Measurements from ENCODE around the gene RNF114.

The RNF114 gene

GRCh38 chr20:49938173-49939163, 2.3 kb downstream of the RNF114 start:
- H3K4me1 ChIP-seq (ENCODE audit: insufficient read depth, poor library complexity, severe bottlenecking), result peaks cover 16% of the 10 kb centered on the region
- ATAC-seq (ENCODE audit: low read depth) (no peak), DNase-seq (ENCODE audit: low spot score) (peak; percentile 65)
- H3K4me3 ChIP-seq (ENCODE audit: severe bottlenecking), result peak overlapping the region; percentile 95
- H3K9me3 ChIP-seq (ENCODE audit: severe bottlenecking), result no peaks in the 10 kb centered on the region
- peaks cover 55% of the 10 kb centered on the region for H3K36me3 ChIP-seq (ENCODE audit: low read depth)
- H3K27me3 ChIP-seq (ENCODE audit: insufficient read depth, poor library complexity, severe bottlenecking), result no peaks in the 10 kb centered on the region
- no peak for TF ChIP-seq CTCF (IDR thresholded peaks at IDR 0.05; ENCODE audit: poor library complexity, severe bottlenecking)
- H3K27ac ChIP-seq (ENCODE audit: poor library complexity, severe bottlenecking), result peak overlapping the region; percentile 49

GRCh38 chr20:49941456-49941855, 5.3 kb downstream of the RNF114 start:
- no peaks in the 10 kb centered on the region for H3K27me3 ChIP-seq (ENCODE audit: insufficient read depth, poor library complexity, severe bottlenecking)
- no peaks in the 10 kb centered on the region for H3K9me3 ChIP-seq (ENCODE audit: severe bottlenecking)
- H3K27ac ChIP-seq (ENCODE audit: poor library complexity, severe bottlenecking), result no peak overlapping the region
- ATAC-seq (ENCODE audit: low read depth) (no peak), DNase-seq (ENCODE audit: low spot score) (peak; percentile 61)
- peaks cover 12% of the 10 kb centered on the region for H3K4me1 ChIP-seq (ENCODE audit: insufficient read depth, poor library complexity, severe bottlenecking)
- TF ChIP-seq CTCF (IDR thresholded peaks at IDR 0.05; ENCODE audit: poor library complexity, severe bottlenecking), result no peak
- H3K36me3 ChIP-seq (ENCODE audit: low read depth), result peaks cover 81% of the 10 kb centered on the region
- no peak overlapping the region for H3K4me3 ChIP-seq (ENCODE audit: severe bottlenecking)

GRCh38 chr20:49942303-49942702, 6.1 kb downstream of the RNF114 start:
- no peak for TF ChIP-seq CTCF (IDR thresholded peaks at IDR 0.05; ENCODE audit: poor library complexity, severe bottlenecking)
- Histone ChIP-seq H3K9me3 (ENCODE audit: severe bottlenecking) (no peaks in the 10 kb centered on the region), H3K36me3 (ENCODE audit: low read depth) (peaks cover 89% of the 10 kb centered on the region)

GRCh38 chr20:49942942-49943341, 6.7 kb downstream of the RNF114 start:
- DNase-seq (ENCODE audit: low spot score) (peak; percentile 32), ATAC-seq (ENCODE audit: low read depth) (no peak)
- Histone ChIP-seq H3K36me3 (ENCODE audit: low read depth) (peaks cover 92% of the 10 kb centered on the region), H3K4me3 (ENCODE audit: severe bottlenecking) (no peak overlapping the region), H3K27me3 (ENCODE audit: insufficient read depth, poor library complexity, severe bottlenecking) (no peaks in the 10 kb centered on the region), H3K4me1 (ENCODE audit: insufficient read depth, poor library complexity, severe bottlenecking) (peaks cover 5% of the 10 kb centered on the region), H3K9me3 (ENCODE audit: severe bottlenecking) (no peaks in the 10 kb centered on the region), H3K27ac (ENCODE audit: poor library complexity, severe bottlenecking) (no peak overlapping the region)
- no peak for TF ChIP-seq CTCF (IDR thresholded peaks at IDR 0.05; ENCODE audit: poor library complexity, severe bottlenecking)

More at GRCh38 chr20:49942303-49942702, 6.1 kb downstream of the RNF114 start:
- Histone ChIP-seq H3K4me1 (ENCODE audit: insufficient read depth, poor library complexity, severe bottlenecking) (peaks cover 12% of the 10 kb centered on the region), H3K4me3 (ENCODE audit: severe bottlenecking) (no peak overlapping the region), H3K27ac (ENCODE audit: poor library complexity, severe bottlenecking) (no peak overlapping the region), H3K27me3 (ENCODE audit: insufficient read depth, poor library complexity, severe bottlenecking) (no peaks in the 10 kb centered on the region)
- ATAC-seq (ENCODE audit: low read depth), result no peak
- DNase-seq (ENCODE audit: low spot score), result no peak

- Histone ChIP-seq H3K27ac (ENCODE audit: poor library complexity, severe bottlenecking) (no peak overlapping the region), H3K36me3 (ENCODE audit: low read depth) (peaks cover 93% of the 10 kb centered on the region), H3K4me1 (ENCODE audit: insufficient read depth, poor library complexity, severe bottlenecking) (peaks cover 3% of the 10 kb centered on the region), H3K9me3 (ENCODE audit: severe bottlenecking) (no peaks in the 10 kb centered on the region), H3K4me3 (ENCODE audit: severe bottlenecking) (no peak overlapping the region), H3K27me3 (ENCODE audit: insufficient read depth, poor library complexity, severe bottlenecking) (no peaks in the 10 kb centered on the region)
- DNase-seq (ENCODE audit: low spot score) (peak; percentile 29), ATAC-seq (ENCODE audit: low read depth) (no peak)
- no peak for TF ChIP-seq CTCF (IDR thresholded peaks at IDR 0.05; ENCODE audit: poor library complexity, severe bottlenecking)
These were observed 9.1 kb downstream of the RNF114 start for GRCh38 chr20:49945306-49945700.

All from RWPE2 (cell line).